PFSK-1 (cell line): Measurements from ENCODE around the gene ST3GAL2.

ENCODE experiments used
- POLR2AphosphoS5 ChIP-seq: IDR thresholded peaks from 2 replicates; pipeline ENCODE4 v1.6.1; 2012; ENCODE audit warnings: low read depth, mild to moderate bottlenecking, control low read depth, low read length, moderate library complexity
- REST ChIP-seq, 2 experiments: IDR thresholded peaks; 2 replicates each; pipeline versions ENCODE4 v1.6.1 to v1.8.0; 2011 to 2012; ENCODE audit warnings: low read depth in 2 of 2, low read length in 2 of 2, control low read depth in 1 of 2, inconsistent platforms in 1 of 2, mild to moderate bottlenecking in 1 of 2, moderate library complexity in 1 of 2; ENCODE audit not compliant: insufficient read depth in 1 of 2

DNA sequence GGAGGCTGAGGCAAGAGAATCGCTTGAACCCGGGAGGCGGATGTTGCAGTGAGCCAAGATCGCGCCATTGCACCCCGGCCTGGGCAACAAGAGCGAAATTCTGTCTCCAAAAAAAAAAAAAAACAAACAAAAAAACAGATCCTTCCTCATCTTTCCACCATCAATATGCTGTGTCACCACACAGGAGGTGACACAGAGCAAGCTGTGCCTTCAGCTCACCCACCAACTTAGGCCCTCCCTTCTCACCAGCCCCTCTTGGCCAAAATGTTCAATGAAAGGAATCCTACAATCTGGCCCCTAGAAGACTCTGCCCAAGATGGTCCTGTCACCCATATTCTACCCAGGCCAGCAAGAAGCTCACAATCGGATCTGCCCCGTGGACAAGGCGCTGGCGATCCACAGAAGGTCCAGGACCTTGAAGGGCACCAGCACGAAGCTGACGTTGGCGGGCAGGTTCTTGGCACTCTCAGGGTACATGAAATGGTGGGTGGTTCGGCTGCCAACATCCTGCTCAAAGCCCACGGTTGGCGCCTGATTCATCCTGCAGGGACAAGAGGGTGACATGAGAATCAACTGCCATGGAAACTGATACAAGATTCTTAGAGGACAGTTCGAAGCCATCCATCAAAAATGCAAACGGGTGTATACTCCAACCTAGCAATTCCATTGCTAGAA lies 50.8 kb downstream of the ST3GAL2 start:
- TF ChIP-seq POLR2AphosphoS5 (no peak), REST (IDR thresholded peaks at IDR 0.05; ENCODE audit: insufficient read depth in 1 of 2, low read depth in 2 of 2, low read length in 2 of 2) (no peak)
